Lung (tissue), 12 donors: ENCODE results near the gene HBEGF. TPM values are rescaled to one million over a fixed set of nuclear protein-coding genes. Genes with fewer than 3 reads are reported as not detected.

ENCODE experiments used
- ATAC-seq: fragments of 200-7000 bp; cut with Tn5 transposase; one replicate; pipeline ENCODE4 v1.9.1; 2020; ENCODE audit warnings: moderate number of reproducible peaks; ENCODE audit not compliant: insufficient read depth, low FRiP score
- DNase-seq, 3 donors: peaks; one replicate each; pipeline ENCODE4 v3.0.0-alpha.2; 2013 to 2017
- H3K27ac ChIP-seq, 2 donors: one replicate each; pipeline ENCODE4 v1.5.1; 2013; ENCODE audit warnings: mild to moderate bottlenecking in 2 of 2, moderate library complexity in 2 of 2, control low read depth in 1 of 2, inconsistent platforms in 1 of 2, low read depth in 1 of 2, low read length in 1 of 2
- H3K27me3 ChIP-seq, 3 donors: one replicate each; pipeline ENCODE4 v1.5.1; 2013; ENCODE audit warnings: low read length in 2 of 3; ENCODE audit not compliant: control insufficient read depth in 3 of 3, insufficient read depth in 3 of 3
- H3K36me3 ChIP-seq, 4 donors: one replicate each; pipeline ENCODE4 v1.5.1; 2013; ENCODE audit warnings: low read length in 4 of 4, mild to moderate bottlenecking in 1 of 4, moderate library complexity in 1 of 4; ENCODE audit not compliant: control insufficient read depth in 4 of 4, insufficient read depth in 4 of 4
- H3K4me1 ChIP-seq, 5 donors: one replicate each; pipeline ENCODE4 v1.5.1; 2013; ENCODE audit warnings: low read length in 5 of 5, mild to moderate bottlenecking in 2 of 5, moderate library complexity in 1 of 5; ENCODE audit not compliant: control insufficient read depth in 5 of 5, insufficient read depth in 5 of 5
- H3K4me3 ChIP-seq: one replicate; pipeline ENCODE4 v1.5.1; 2013; ENCODE audit warnings: mild to moderate bottlenecking, control low read depth, moderate library complexity
- H3K9ac ChIP-seq, 2 donors: one replicate each; pipeline ENCODE4 v1.5.1; 2013; ENCODE audit warnings: low read length in 2 of 2, control low read depth in 1 of 2; ENCODE audit not compliant: insufficient read depth in 1 of 2
- H3K9me3 ChIP-seq, 4 donors: one replicate each; pipeline ENCODE4 v1.5.1; 2013; ENCODE audit warnings: low read length in 3 of 4, mild to moderate bottlenecking in 1 of 4, moderate library complexity in 1 of 4; ENCODE audit not compliant: control insufficient read depth in 4 of 4, insufficient read depth in 3 of 4
- CTCF ChIP-seq: IDR thresholded peaks from 2 replicates; pipeline ENCODE4 v1.5.1; 2012; ENCODE audit warnings: mild to moderate bottlenecking; ENCODE audit errors: control extremely low read depth, extremely low read depth
- WGBS, 2 donors: extraction: QIAGEN DNeasy Blood & Tissue Kit; methylation state at CpG; one replicate each; pipeline ENCODE4 v1.1.7; 2013; 5-methylcytosine and 5-hydroxymethylcytosine counted together
- polyA plus RNA-seq, 2 donors: library from polyadenylated mRNA; stranded (reverse); fragments of 200-250 nt; gene quantifications; one replicate each; pipeline ENCODE4 v1.2.1, GENCODE V29; 2013
- total RNA-seq, 2 donors: library from RNA; depleted of rRNA in 1 of 2; stranded (reverse); fragments of >200 nt in 1 of 2; gene quantifications; one replicate each; pipeline ENCODE4 v1.2.1, GENCODE V29; 2014 to 2021
- donor health status: control.
- donor health status: control.
- donor health status: Bipolar disorder and iron deficiency.
- donor health status: healthy.
- donor health status: DM: yes; HTN: yes; CAD: no.

Gene HBEGF
- total and polyA plus RNA-seq, 4 donors = 13.0 to 27.1 (median 18.4) TPM

- H3K9ac ChIP-seq = no peak overlapping the region
- no peak for ATAC-seq
These were observed 17.4 kb upstream of the HBEGF start for GRCh38 chr5:140363631-140364471.

GRCh38 chr5:140362875-140363630 lies 16.6 kb upstream of the HBEGF start:
- ATAC-seq (peak; percentile 61), DNase-seq (peak; percentile 62 to 77 (median 73))
- H3K27ac ChIP-seq = no peak overlapping the region
- H3K4me3 ChIP-seq = no peak overlapping the region
- peak; percentile 91 for TF ChIP-seq CTCF
- H3K36me3 ChIP-seq = no peaks in the 10 kb centered on the region
- no peaks in the 10 kb centered on the region for H3K9me3 ChIP-seq
- H3K9ac ChIP-seq = no peak overlapping the region
- no peaks in the 10 kb centered on the region for H3K27me3 ChIP-seq
- WGBS, 2 donors = 11 to 15% methylated on average over 29 of the region's 29 CpGs
- H3K4me1 ChIP-seq = peaks cover 0 to 6% (median 0%) of the 10 kb centered on the region in 5 donors

More at GRCh38 chr5:140363631-140364471, 17.4 kb upstream of the HBEGF start:
- TF ChIP-seq CTCF = no peak
- H3K4me3 ChIP-seq = no peak overlapping the region
- H3K4me1 ChIP-seq = peaks cover 0 to 6% (median 0%) of the 10 kb centered on the region in 5 donors
- no peaks in the 10 kb centered on the region for H3K27me3 ChIP-seq
- WGBS, 2 donors = 66 to 72% methylated on average over 20 of the region's 20 CpGs
- H3K9me3 ChIP-seq = no peaks in the 10 kb centered on the region
- H3K27ac ChIP-seq = no peak overlapping the region
- no peak for DNase-seq
- no peaks in the 10 kb centered on the region for H3K36me3 ChIP-seq

- no peak for TF ChIP-seq CTCF
- Histone ChIP-seq H3K36me3 (no peaks in the 10 kb centered on the region), H3K27me3 (no peaks in the 10 kb centered on the region), H3K4me3 (no peak overlapping the region), H3K9ac (no peak overlapping the region), H3K9me3 (no peaks in the 10 kb centered on the region), H3K27ac (no peak overlapping the region), H3K4me1 (peaks cover 0 to 6% (median 0%) of the 10 kb centered on the region in 5 donors)
- 89 to 92% methylated on average over 8 of the region's 8 CpGs for WGBS, 2 donors
- DNase-seq = no peak
- no peak for ATAC-seq
These were observed 15.9 kb upstream of the HBEGF start for GRCh38 chr5:140362311-140362710.
